8988T (cell line): ENCODE data around the gene AJM1.
"Not testable (repeated sequence)": the region's sequence is repeated elsewhere in the genome, so short reads cannot be mapped to it uniquely, and the experiment has no call there.

Experiments used
- DNase-seq: peaks from one replicate; pipeline ENCODE4 v3.0.0; 2011

Gene AJM1

DNA sequence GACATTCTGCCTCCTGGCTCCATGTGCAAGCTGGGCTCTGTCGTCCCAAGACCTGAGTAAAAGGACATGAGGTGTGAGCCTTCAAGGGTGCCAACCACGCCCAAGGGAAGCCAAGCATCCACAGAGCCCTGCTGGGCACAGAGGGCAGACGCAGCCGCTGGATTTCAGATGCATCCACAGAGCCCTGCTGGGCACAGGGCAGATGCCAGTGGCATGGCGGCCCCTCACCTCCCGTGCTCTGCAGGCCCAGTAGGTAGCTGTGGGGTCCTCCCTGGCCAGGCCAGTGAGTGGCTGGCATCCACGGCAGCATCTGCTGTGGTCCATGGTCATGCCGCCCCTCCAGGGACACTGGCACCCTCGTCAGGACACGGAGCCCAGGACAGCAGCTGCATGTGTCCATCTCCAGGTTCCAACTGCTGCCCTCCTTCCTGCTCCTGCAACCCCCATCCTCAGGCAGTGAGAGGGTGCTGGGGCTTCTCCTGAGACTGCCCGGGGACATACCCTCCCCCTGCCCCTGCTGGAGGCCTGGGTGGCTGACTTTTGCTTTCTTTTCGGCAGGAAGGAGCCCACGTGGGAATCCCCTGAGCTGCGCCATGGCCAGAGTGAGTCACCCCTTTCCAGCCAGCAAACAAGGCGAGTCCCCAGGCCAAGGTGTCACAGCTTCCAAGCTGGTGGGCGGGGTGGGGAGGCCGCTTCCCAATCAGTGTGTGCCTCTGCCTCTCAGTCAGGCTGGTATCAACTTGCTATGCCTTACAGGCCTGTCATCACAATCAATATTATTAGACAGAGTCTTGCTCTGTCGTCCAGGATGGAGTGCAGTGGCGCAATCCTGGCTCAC is 40.0 kb downstream of the AJM1 start:
- DNase-seq: peak; percentile 86

DNA sequence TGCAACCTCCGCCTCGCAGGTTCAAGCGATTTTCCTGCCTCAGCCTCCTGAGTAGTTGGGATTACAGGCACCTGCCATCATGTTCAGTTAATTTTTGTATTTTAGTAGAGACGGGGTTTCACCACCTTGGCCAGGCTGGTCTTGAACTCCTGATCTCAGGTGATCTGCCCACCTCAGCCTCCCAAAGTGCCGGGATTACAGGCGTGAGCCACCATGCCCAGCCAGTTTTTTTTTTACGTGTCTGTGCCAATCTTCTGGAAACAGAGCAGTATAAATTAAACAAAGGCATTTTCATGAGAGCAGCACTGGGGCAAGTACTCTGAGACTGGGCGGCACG is 40.6 kb downstream of the AJM1 start:
- not testable (repeated sequence) for DNase-seq

DNA sequence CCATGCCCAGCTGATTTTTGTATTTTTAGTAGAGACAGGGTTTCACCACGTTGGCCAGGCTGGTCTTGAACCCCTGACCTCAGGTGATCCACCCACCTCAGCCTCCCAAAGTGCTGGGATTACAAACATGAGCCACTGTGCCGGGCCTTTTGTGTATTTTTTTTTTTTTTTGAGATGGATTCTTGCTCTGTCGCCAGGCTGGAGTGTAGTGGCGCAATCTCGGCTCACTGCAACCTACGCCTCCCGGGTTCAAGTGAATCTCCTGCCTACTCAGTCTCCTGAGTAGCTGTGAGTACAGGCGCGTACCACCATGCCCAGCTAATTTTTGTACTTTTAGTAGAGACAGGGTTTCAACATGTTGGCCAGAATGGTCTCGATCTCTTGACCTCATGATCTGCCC is 41.4 kb downstream of the AJM1 start:
- DNase-seq: not testable (repeated sequence)

DNA sequence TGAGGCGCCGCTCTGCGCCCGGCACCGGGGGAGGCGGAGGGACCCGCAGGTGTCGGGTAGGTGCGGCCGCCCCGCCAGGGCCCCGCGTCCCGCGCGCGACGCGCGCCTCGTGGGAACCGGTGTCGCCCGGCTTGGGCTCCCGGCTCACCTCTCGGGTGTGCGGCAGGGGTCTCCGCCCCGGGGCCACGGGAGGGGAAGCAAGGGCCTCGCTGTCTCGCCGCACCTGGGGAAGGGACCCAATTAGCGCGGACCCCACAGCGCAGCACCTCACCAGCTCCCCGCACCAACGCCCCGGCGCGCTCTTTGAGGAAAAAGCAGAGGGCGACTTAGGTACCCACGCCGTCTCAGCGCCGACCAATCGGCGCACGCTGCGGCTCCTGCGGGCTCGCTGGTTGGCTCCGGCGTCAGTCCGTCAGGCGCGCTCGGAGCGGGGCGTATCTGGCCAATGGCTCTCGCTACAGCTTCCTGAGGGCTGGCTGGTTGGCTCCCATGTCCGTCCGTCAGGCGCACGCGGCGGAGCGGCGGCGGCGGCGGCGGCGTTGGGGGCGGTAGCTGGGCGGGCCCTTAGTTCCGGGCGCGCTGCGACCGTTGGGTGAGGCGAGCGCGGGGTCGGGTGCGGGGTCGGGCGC is 43.8 kb downstream of the AJM1 start, which contains the start of gene TRAF2:
TSS of gene TRAF2 (plus strand) at position 567 of the 629 bp plus-strand sequence. CDS start 12,225 bp downstream, outside the sequence.
- DNase-seq: peak; percentile 100

DNA sequence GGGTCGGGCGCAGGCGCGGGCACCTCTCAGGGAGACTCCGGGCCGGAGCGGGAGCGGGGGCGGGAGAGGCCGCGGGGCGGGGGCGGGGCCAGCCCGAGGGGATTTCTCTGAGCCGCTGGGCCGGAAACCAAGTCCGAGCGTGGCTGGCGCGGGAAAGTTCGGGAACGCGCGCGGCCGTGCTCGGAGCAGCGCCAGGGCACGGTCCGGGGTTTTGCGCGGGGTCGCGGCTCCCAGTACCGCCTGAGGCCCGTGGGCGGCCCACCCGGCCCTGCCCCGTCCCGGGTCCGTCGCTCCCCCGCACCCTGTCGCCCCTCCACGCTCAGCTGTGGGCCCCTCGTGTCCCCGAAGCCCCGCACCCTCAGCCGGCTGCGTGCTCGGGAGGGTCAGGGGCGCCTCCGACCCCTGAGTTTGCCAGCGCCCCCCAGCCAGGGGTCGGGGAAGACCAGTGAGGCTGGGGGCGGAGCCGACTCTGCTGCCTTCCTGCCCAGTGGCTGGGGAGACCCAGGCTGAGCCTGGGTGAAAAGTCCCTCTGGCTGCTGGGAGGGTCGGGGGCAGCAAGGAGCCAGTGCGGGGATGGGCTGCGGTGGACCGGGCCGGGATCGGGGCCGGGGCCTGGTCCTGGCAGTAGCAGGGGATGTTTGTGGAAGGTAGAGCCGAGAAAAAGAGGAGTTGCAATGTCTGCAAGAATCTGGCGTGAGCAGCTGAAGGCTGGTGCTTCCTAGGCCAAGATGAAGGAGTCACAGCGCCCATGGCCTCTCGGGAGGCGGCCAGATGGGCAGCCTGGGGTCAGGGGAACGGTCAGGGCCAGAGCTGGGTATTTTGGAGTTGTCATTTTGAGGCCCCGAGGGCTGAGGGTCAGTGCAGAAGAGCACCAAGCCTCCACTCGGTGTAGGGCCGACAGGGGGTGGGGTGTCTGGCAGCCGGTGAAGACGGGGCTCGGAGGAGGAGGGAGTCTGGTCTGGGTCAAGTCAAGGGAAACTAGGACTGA is 44.6 kb downstream of the AJM1 start:
- DNase-seq: peak; percentile 86

DNA sequence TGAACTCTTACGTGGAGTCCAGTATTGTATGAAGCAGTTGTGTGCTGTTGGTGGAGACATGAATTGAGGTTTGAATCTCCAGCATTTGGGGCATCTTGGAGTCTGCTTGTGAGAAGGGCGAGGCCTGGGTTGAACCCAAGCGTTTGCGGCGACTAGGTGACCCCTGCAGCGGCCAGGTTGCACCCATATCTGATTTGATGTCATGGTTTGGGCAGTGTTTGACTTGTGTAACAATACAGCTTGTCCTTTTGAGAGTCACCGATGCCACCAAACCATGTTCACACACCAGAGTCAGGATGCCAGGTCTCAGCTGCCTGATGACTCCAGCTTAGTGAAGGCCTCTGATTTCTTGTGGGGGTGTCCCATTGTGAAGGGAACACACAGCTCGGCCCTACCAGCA is 46.2 kb downstream of the AJM1 start:
- no peak for DNase-seq

DNA sequence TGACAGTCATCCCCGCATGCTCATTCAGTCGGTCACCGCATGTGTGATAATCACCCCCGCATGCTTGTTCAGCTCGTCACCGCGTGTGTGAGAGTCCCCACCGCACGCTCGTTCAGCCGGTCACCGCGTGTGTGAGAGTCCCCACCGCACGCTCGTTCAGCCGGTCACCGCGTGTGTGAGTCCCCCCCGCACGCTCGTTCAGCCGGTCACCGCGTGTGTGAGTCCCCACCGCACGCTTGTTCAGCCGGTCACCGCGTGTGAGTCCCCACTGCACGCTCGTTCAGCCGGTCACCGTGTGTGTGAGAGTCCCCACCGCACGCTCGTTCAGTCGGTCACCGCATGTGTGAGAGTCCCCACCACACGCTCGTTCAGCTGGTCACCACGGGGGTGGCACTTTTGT is 47.6 kb downstream of the AJM1 start:
- DNase-seq: no peak

DNA sequence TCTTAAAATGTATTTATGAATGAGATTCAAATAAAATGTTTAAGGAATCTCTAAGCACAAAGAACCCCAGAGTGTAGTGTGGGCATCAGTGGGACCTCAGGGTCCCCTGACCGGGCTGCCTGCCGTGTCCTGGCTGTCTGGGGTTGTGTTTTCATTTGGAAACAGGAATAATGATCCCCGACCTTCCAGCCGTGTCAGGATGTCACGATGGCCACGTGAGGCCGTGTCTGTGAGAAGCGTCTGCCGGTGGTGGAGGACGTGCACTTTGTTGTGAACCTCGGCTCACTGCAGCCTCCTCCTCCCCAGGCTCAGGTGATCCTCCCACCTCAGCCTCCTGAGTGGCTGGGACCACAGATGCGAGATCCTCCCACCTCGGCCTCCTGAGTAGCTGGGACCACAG is 48.4 kb downstream of the AJM1 start:
- no peak for DNase-seq
